ENCODE data around the gene TMEFF2.

TMEFF2 gene, protein sequence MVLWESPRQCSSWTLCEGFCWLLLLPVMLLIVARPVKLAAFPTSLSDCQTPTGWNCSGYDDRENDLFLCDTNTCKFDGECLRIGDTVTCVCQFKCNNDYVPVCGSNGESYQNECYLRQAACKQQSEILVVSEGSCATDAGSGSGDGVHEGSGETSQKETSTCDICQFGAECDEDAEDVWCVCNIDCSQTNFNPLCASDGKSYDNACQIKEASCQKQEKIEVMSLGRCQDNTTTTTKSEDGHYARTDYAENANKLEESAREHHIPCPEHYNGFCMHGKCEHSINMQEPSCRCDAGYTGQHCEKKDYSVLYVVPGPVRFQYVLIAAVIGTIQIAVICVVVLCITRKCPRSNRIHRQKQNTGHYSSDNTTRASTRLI

DNA sequence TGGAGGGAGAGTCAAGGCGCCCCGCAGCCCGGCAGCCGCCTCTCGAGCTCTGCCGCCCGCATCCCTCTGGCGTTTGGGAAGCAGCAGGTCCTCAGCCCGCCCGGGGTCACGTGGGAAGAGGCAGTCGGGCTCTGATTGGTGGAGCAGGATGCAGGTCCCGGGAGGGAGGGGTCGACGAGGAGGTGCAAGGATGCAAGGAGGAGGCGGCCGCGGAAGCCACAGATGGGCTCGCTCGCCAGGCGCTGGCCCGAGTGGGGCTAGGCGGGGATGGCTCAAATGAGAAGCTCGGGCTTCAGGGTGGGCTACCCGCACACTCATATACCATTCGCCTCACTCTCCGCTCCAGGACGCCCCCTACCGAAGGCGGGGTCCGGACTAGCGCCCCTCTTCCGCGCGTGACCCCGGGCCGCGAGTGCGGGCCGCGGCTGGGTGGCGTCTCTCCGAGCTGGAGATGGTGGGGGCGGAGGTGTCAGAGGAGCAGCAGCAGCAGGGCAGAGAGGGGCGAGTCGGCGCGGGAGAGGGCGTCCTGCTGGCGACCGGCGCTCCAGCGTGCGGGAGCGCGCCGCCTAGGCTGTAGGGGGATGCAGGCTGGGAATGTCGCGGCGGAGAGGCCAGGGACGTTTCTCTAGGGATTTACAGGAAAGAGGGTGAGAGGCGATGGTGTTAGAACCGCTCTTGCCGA is at the start of gene TMEFF2:
Gene TMEFF2, minus strand, starts transcription at position 68 of the 682 bp plus-strand sequence. CDS start 409 bp downstream, outside the sequence.
- DNase-seq (ENCODE audit: low spot score) = peak; percentile 89

- DNase-seq (ENCODE audit: low spot score) = peak; percentile 26
Observed at GRCh38 chr2:192243488-192243887, 48.8 kb upstream of the TMEFF2 start.

- DNase-seq (ENCODE audit: low spot score) = no peak
Observed at GRCh38 chr2:192236136-192236535, 41.4 kb upstream of the TMEFF2 start.

DNA sequence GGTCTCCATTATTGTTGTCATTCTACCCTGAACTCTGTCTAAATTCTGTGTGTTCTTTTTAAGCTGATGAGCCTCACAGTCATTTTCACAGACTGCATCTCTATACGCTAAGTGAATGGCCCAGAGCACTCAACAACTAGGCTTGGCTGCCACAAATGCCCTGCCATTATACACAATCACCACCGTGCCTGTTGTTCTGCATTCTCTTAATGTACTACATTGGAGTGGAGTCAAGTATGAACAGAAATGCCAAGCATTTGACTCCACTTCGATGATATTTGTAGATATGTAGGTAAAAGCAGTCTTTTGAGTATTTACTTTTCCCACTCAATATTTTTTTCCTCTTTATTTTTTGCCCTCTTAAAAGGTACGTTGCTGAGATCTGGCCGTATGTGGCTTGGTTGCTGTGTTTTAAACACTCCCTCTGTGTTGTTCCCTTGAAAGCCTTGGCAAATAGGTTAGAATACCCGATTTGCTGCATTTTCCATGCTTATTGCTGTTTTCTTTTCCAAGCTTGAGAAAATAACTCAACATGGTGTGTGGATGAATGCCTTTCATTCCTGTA is 36.2 kb upstream of the TMEFF2 start:
- no peak for DNase-seq (ENCODE audit: low spot score)

- no peak for DNase-seq (ENCODE audit: low spot score)
Observed at GRCh38 chr2:192228685-192229084, 34.0 kb upstream of the TMEFF2 start.

DNA sequence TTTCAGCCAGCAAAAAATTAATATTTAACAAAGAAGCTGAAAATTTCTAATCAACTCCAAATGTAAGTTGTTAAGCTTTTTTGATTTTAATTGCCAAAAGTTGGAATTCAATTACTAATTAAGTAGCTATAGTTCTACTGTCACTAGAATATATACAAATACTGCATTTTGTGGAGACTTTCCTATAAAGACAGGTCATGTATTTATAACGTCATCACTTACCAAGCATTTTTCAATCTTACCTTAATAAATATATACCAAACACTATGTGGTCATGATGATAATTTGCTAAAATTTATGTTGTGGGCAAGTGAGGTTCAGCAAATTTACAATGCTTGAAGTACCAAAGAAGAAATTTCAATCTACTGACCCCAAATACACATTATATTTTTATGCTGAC is 24.2 kb upstream of the TMEFF2 start:
- DNase-seq (ENCODE audit: low spot score) = no peak

- DNase-seq (ENCODE audit: low spot score) = no peak
Observed at GRCh38 chr2:192218377-192218776, 23.6 kb upstream of the TMEFF2 start.

DNA sequence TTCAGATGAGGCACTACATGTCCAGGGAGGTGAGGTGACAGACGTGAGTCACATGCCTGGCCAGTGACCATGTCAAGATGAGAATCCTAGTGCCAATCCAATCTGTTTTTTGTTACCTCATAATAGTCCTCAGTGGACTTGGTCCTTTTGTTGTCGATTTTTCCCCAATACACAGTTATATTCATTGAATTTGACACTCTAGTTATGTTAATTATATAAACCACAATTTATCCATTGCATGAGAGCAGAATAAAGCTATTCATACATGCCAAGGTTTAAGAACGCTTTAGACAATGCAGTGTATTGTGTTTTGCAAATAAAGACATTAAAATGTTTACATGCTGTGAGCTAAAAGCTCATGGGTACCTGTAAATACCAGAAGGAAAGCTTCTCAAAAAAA is 21.6 kb upstream of the TMEFF2 start:
- no peak for DNase-seq (ENCODE audit: low spot score)

DNA sequence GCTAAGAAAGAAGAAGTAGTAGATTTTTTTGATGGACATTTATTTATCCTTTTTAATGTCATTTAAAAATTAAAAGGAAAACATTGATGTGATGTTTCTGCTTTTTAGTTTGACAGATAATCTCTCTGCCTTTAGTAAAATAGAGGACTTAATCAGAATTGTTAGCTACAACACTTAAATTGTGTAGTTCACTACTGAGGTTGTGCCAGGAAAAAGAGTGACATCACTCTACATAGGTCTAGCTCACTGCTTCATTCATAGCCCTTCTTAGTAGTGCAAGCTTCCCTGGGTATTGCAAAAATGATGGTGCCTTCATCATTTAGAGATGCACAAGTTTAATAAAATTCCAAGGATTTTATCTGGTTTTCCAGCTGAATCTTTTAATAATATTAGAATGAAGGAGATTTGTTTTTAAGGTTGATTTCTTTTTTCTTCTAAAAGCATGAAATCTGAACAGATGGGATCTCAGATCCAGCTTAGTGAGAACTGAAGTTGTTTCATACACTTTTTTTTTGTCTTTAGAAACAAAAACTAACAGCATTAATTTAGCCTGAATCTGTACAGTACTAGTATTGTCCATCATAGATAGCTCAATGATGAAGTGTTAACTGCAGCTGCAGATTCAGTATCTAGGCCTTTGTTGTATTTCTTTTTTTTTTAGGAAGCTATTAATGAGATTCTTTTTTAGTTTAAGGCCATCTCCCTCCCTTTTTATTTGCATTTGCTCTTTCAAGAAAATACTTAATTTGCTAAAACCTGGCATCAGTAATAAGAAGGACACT is 20.6 kb upstream of the TMEFF2 start:
- no peak for DNase-seq (ENCODE audit: low spot score)

DNA sequence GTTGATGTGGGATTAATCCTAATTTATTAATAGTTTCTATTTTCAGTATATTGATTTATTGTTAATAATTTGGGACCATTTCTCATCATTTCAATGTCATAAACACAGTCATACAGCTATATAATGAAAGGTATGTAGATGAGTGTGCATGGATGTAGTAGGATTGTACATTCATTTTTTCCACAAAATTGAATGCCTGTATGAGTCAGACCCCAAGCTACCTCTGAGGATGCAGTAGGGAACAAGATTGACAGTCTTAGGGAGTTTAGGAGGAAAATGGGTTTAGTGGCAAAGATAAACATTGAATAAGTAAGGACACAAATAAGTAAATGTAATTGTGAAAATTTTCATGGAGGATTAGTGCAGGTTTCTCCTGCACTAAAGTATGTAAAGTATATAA is 14.1 kb upstream of the TMEFF2 start:
- no peak for DNase-seq (ENCODE audit: low spot score)

DNA sequence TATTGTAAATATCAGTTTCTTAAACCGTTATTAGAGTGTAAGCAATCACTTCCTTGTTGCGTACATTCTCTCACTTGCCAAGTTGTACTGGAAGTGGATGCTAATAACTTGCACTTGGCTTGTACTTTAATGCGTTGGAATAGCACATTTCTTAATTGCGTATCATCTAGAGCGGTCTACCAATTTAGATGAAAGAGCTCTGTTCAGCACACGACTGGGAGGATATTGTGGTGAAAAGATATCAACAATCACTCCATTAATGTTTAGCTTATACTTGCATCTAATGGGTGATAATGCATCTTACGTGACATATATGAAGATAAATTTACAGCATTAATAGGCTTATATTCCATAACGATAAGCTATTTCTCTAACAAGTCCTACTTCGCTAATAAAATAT is 11.7 kb upstream of the TMEFF2 start:
- DNase-seq (ENCODE audit: low spot score) = no peak

- DNase-seq (ENCODE audit: low spot score) = no peak
Observed at GRCh38 chr2:192203876-192204275, 9.1 kb upstream of the TMEFF2 start.

DNA sequence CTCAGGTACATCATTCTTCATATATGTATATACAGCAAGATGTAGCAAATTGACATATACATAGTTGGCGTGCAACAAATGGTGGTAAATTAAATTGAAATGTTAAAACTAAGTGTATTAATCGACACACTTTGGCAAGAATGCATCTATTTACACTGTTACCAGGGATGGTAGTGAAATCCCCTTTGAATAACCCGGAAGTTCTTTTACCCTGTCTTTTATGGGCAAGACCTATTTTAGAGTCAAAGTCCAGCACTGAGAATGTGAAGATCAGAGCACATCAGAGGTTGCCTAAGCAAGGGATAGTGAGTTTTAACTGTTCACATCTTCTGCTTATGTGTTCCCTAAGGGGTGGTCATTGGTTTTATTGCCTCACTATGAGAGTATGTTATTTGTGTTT is 7.6 kb upstream of the TMEFF2 start:
- DNase-seq (ENCODE audit: low spot score) = no peak

DNA sequence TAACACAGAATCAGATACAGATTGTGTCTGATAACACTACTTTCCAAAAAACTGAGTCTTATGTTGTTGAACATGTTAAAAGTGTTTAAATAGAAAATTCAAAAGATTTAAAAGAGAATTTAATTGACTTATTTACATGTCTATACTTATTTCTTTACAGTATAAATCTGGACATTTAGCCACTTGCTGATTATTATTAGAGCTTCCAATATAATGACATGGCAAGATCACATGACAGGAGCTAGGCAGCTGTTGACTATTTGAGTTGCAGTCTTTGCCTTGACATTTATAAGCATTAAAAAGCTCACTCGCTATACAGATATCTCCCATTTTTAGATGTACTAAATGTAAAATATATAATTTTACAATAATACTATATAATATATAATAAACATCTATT is 6.4 kb upstream of the TMEFF2 start:
- no peak for DNase-seq (ENCODE audit: low spot score)

- peak; percentile 4 for DNase-seq (ENCODE audit: low spot score)
Observed at GRCh38 chr2:192197357-192197756, 2.6 kb upstream of the TMEFF2 start.

- no peak for DNase-seq (ENCODE audit: low spot score)
Observed at GRCh38 chr2:192196421-192197194, 1.9 kb upstream of the TMEFF2 start.

- DNase-seq (ENCODE audit: low spot score) = peak; percentile 69
Observed at GRCh38 chr2:192195548-192196418, 1.1 kb upstream of the TMEFF2 start.

- peak; percentile 58 for DNase-seq (ENCODE audit: low spot score)
Observed at GRCh38 chr2:192194265-192194865, 368 bp downstream of the TMEFF2 start.

DNA sequence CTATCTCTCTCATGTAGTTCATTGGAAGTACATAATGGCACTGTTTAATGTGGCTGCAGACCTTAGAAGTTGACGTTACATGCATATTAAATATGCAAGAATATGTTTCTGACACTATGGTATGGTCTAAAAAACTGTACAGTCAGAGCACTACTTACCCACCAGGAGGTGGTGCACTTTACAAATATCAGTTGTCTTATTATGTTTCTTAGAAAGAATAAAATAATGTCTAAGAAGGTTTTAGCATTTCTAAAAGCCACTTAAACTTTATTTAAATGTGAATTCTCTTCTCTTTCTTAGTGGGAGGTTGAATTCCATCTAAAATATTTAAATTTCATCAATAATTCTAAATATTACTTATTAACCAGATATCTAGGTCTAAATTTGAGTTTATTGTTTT is 4.3 kb downstream of the TMEFF2 start:
- DNase-seq (ENCODE audit: low spot score) = peak; percentile 23

GRCh38 chr2:192186806-192187205 is 7.9 kb downstream of the TMEFF2 start:
- DNase-seq (ENCODE audit: low spot score) = no peak
